Anterior cingulate cortex (tissue), 58 donors: ENCODE results near the gene CA5A.
A peak's percentile ranks its signal among the peaks of the same experiment; 100 is the strongest.
"Not testable (repeated sequence)": the region's sequence is repeated elsewhere in the genome, so short reads cannot be mapped to it uniquely, and the experiment has no call there.

Source experiments
- DNase-seq, 58 donors: peaks; one replicate each; lab custom pipeline; 2025; lab: John Stamatoyannopoulos, UW

CA5A gene

DNA sequence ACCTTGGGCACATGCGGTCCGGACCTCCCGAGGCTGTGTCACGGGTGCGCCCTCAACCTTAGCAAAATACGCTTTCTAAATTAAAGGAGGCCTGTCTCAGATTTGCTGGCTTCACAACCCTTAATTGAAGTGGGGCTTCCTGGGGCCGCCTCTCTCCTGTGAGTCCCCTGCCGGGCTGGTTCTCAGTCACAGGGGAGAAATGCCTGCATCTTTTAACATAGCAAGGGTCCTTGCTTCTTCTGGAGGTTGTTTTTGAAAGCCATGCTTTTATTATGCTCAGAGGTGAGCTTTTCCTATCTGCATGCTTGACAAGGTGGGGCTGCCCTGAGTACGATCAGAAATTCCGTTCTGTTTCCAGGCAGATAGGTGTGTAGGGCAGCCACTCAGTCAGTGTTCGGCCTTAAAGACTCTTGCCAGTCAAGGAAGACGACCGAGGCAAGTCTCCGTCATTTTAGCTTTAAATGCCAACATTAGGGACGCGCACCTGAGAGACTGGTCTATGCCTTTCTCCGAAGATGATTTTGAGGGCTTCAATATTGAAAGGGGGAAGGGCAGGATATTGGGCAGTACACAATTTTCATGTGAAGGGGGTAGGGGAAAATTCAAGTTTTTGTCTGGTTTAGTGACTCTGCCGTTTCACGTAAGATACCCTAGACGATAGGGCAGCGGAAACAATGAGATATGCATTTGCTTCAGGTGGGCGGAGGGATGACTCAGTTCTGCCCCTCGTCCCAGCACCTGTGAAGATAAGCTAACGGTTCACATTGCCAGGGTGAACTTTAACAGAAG lies 61.5 kb downstream of the CA5A start:
- DNase-seq = no peak

DNA sequence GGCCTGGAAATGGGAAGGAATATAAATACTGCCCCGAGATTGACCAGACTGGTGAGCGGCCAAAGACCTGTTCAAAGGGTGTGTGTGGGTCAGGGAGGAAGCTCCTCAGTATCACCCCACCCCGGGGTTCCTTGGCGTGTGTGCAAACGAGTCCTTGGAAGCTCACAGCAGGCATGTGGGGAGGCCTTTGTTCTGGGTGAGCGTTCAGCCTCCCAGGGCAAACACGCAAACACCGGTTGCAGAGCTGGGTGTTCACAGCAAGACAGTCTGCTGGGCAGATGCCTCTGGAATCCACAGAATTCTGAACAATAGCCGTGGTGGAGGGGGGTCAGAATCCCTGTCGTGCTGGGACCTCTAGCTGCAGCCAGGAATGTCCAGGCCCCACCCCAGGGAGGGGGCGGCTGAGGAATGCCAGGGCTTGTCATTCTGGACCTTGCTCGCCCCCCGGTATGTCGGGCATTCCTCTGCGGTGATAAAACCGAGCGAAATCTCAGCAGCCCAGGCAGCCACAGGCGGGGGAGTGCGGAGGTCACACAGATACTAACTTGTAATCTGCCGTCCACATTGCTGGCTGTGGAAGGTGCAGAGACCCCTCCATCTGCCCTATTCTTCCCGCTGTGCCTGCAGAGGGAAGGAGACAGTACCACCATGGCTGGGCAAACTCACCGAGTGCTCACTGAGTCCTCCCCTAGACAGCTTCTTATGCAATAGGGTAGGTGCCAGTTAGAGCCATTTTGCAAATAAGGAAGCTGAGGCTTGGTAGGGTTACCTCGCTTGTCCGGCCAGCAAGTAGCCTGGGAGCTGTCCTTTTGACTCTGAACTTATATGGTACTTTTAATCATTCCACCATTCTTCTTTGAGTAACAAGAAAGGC lies 65.7 kb downstream of the CA5A start:
- DNase-seq = not testable (repeated sequence)

GRCh38 chr16:87869879-87870417 lies 66.4 kb downstream of the CA5A start:
- DNase-seq = not testable (repeated sequence)

- peak in 53 of 58 donors; percentile 33 to 86 (median 63) for DNase-seq
Observed at GRCh38 chr16:87869061-87869878, 67.1 kb downstream of the CA5A start, which contains the start of gene SLC7A5. Gene SLC7A5, minus strand, starts transcription at chr16:87869507. Its CDS starts 85 bp downstream, at chr16:87869422.

DNA sequence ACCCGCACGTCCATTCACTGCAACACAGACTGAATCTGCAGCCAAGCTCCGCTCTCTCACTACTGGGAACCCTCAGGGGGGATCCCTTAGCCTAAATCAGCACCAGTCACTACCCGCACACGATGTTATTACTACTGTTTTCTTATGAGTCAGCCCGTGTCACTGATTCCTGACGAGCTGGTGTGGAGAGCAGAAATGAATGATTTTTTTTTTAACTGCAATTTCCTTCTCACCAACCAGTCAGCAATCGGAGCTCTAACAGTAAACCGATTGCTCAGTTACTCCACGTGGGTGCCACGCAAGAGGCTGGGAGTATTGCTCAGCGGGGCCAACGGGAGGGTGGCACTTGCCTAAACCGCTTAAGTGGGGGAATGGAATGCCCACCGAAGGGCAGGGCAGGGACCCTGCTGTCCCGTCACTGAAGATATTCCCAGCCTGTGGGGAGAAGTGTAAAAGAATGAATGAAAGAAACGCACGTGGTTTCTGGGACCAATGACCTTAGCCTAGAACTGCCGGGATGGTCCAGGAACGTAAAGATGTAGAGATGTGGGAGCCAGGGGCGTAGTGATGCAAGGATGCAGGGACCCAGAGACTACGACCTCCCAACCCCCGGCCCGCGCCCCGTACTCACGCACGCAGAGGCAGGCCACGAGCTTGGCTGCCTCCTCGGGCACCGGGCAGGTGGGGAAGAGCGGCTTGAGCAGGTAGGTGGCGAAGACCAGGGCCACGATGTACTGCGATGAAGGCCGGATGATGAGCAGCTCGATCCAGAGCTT lies 67.9 kb downstream of the CA5A start:
- DNase-seq = peak in 18 of 58 donors; percentile 13 to 56 (median 32)

GRCh38 chr16:87865902-87866555 lies 70.3 kb downstream of the CA5A start:
- DNase-seq = not testable (repeated sequence)

DNA sequence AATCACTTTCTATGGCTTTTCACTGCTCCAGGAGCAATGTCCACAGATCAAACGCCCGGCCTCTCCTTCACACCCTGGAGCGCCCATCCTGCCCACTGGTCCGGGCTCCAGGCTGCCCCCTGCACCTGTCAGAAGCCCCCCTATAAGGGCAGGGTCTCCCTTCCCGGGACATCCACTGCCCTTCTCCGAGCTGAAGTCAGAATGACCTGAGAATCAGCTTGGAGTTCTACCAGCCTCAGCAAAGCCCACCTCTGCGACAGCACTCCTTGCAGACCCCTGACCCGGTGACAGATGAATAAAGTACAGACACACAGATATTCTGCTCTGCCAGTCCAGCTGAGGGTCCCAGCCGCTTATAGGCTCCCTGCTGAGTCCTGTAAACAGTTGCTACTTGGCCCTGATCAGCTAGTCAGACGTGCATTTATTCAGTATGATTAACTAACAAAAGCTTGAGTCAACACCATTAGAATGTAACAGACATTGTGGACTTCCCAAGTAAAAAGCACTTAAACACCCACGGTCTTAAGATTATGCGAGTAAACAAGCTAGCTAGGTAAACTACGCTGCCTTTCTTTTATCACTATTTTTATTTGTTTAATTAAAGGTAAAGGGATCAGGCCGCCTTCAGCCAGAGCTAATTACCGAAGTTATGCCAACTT lies 71.9 kb downstream of the CA5A start:
- DNase-seq = no peak

- DNase-seq = not testable (repeated sequence)
Observed at GRCh38 chr16:87863327-87863635, 73.0 kb downstream of the CA5A start.

DNA sequence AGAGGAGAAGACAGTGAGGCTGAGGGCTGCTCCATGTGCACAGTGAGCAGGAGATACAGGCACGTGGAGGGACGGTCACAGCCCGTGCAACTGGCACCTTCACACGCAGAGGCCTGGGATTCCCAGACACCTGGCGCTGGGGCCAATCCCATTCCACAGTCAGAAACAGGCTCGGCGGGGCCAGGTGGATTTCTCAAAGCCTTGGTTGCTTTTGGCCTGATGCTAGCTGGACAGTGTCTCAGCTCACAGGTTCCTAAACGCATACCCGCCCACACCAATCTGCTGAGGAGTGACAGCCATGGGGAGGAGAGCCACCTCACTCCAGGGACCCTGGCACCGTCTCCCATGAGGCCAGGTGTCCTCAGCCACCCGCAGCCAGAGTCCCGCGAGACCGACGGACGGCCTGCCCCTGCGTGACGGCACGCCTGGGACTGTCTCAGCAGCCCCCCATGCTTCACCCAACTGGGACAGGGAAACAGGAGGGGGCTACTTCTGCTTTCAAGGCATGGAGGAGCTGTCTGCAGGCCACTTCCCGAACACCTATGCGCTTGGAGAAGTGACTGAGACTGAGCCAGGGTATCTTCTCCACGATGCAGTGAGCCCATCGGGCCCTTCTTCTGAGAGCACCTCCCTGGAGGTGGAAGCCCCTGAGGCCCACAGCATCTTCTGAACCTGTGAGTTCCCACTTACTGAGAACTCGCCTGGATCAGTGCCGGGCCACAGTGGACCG lies 73.6 kb downstream of the CA5A start:
- DNase-seq = not testable (repeated sequence)

GRCh38 chr16:87861300-87862099 lies 74.8 kb downstream of the CA5A start:
- DNase-seq = not testable (repeated sequence)

DNA sequence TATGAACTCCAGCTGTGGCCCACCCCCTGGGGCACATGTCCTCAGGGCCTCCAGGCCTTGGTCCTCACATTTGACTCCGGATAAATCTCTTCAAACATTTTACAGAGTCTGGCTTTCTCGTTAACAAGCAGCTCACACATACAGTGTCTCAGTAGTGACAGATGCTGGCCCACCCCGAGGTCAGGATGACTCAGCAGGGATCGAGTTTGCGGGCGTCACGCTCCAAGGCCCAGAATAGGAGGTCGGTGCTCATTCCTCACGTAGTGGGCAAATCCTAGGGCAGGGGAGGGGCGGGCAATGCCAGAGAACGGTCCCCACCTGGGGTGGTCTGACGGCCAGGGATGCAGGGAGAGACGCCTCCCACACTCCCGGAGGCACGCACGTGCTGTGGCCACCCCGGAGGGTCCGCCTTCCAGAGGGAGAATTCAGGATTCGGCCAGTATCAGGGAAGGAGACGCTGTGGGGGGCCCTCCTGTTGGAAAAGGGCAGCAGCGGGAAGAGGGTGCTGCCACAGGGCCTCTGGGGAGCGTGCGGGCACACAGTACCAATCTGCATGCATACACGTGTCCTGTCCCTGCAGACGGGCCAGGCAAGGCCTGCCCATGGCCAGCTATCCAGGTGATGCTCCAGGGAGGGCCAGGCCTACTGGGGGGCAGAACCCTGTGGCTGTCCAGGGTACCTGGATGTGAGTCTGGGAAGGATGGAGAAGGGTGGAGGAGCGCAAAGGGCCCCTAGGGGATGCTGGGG lies 75.6 kb downstream of the CA5A start:
- DNase-seq = peak in 2 of 58 donors; percentile 32 to 53

DNA sequence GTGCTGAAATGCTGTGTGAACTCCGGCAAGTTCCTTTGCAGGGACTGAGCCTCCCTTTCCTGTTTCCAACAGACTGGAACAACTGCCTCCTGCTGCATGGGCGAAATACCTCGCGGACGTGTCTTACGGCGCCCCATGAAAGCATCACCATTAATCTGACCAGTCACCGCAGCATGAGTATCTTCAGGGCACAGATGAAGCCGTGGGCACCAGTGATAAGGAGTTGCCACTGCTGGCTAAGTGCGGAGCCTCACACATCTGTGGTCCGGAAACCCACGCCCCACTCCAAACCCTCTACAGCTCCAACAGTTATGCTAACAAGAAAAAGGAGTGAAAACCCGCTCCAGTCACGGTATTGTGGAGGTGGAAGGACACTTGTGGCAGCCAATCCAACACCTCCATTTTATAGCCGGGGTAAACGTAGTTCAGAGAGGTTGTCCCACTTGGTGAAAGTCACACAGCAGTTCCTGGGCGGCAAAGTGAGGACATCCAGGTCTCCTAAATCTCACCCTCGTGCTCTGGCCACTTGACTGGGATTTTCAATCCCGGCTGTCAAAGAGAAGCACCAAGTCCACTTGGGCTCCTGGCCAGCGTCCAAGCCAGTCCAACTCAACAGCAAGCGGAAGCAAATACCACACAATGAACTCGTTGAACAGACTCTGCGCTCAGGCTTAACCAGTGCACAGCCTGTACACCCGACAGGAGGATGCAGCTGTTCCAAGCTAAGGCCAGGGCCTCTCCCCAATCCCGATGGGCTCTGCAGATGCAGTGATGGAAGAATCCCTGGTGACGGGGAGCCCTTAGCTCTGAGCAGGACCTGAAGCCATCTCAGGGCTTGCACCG lies 78.0 kb downstream of the CA5A start:
- peak in 36 of 58 donors; percentile 16 to 89 (median 40) for DNase-seq

DNA sequence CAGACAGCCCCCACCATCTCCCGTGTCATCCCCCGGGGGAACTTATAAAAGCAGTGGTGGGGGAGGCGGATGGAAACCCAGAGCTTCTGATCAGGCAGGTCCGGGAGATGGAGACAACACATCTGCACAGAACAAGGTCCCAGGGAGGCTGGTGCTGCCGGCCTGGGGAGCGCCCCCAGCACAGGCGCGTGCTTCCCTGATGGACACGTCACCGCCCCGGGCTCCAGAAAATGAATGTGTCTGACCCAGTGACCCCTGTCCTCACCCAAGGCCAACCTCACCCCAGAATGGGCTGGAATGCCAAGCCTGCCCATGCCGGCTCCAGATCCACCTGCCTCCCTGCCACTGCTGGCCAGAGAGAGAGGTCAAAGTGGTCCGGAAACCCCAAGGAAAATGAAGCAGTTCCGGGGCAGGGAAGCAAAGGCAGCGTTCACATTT lies 79.5 kb downstream of the CA5A start:
- no peak for DNase-seq

GRCh38 chr16:87855852-87856715 lies 80.2 kb downstream of the CA5A start:
- DNase-seq = peak in 21 of 58 donors; percentile 20 to 60 (median 33)
